SH-SY5Y (cell line): ENCODE data around the gene MYOT.

Experiments used
- GATA2 ChIP-seq: IDR thresholded peaks from 2 replicates; pipeline ENCODE4 v1.6.1; 2011; ENCODE audit warnings: mild to moderate bottlenecking, low read depth, low read length
- GATA3 ChIP-seq: IDR thresholded peaks from 2 replicates; pipeline ENCODE4 v1.6.1; 2011; ENCODE audit warnings: low read depth, mild to moderate bottlenecking, low read length, moderate library complexity

GRCh38 chr5:137831526-137831925 lies 36.1 kb upstream of the MYOT start:
- TF ChIP-seq GATA3 (no peak), GATA2 (no peak)
